H9 (cell line): ENCODE data around the gene PPP4R2. TPM values are rescaled to one million over a fixed set of nuclear protein-coding genes. Genes with fewer than 3 reads are reported as not detected.

Experiments
- DNase-seq: peaks from one replicate; pipeline ENCODE4 v3.0.0-alpha.2; 2017
- H2AFZ ChIP-seq: one replicate; pipeline ENCODE4 v1.6.1; 2013; ENCODE audit warnings: mild to moderate bottlenecking, low read length, control low read depth, moderate library complexity
- H2AK5ac ChIP-seq: 2 replicates; pipeline ENCODE4 v1.6.1; 2013; ENCODE audit warnings: low read length, control low read depth, mixed read lengths; ENCODE audit not compliant: insufficient read length
- H2BK120ac ChIP-seq: one replicate; pipeline ENCODE4 v1.6.1; 2013; ENCODE audit warnings: low read depth, mild to moderate bottlenecking, low read length, control low read depth, inconsistent platforms; ENCODE audit not compliant: poor library complexity, severe bottlenecking
- H2BK12ac ChIP-seq: 2 replicates; pipeline ENCODE4 v1.6.1; 2013; ENCODE audit warnings: low read length, control low read depth, mixed read lengths, low read depth; ENCODE audit not compliant: insufficient read length
- H2BK15ac ChIP-seq: 2 replicates; pipeline ENCODE4 v1.6.1; 2013; ENCODE audit warnings: low read depth, low read length, control low read depth
- H2BK20ac ChIP-seq: one replicate; pipeline ENCODE4 v1.6.1; 2013; ENCODE audit warnings: low read depth, mild to moderate bottlenecking, low read length, control low read depth, inconsistent platforms; ENCODE audit not compliant: poor library complexity, severe bottlenecking
- H2BK5ac ChIP-seq: 2 replicates; pipeline ENCODE4 v1.6.1; 2013; ENCODE audit warnings: low read length, control low read depth, mixed read lengths; ENCODE audit not compliant: insufficient read length
- H3K14ac ChIP-seq: 2 replicates; pipeline ENCODE4 v1.6.1; 2013; ENCODE audit warnings: low read length, control low read depth; ENCODE audit not compliant: insufficient read depth
- H3K18ac ChIP-seq: 2 replicates; pipeline ENCODE4 v1.6.1; 2013; ENCODE audit warnings: low read depth, mild to moderate bottlenecking, mixed read lengths, low read length, control low read depth; ENCODE audit not compliant: insufficient read length
- H3K23ac ChIP-seq: 2 replicates; pipeline ENCODE4 v1.6.1; 2013; ENCODE audit warnings: low read length, control low read depth, mixed read lengths, low read depth; ENCODE audit not compliant: insufficient read length
- H3K23me2 ChIP-seq: 2 replicates; pipeline ENCODE4 v1.6.1; 2013; ENCODE audit warnings: low read depth, mild to moderate bottlenecking, mixed read lengths, low read length, control low read depth; ENCODE audit not compliant: insufficient read length, poor library complexity, severe bottlenecking
- H3K27ac ChIP-seq: 2 replicates; pipeline ENCODE4 v1.5.1; 2013; ENCODE audit warnings: low read length, control low read depth, mixed read lengths, low read depth; ENCODE audit not compliant: insufficient read length
- H3K27me3 ChIP-seq: 2 replicates; pipeline ENCODE4 v1.6.1; 2013; ENCODE audit warnings: low read length, control low read depth, inconsistent platforms; ENCODE audit not compliant: insufficient read depth
- H3K4ac ChIP-seq: 2 replicates; pipeline ENCODE4 v1.6.1; 2013; ENCODE audit warnings: low read depth, mild to moderate bottlenecking, control low read depth, inconsistent platforms, low read length, moderate library complexity
- H3K4me1 ChIP-seq: 2 replicates; pipeline ENCODE4 v1.6.1; 2013; ENCODE audit warnings: low read length, control low read depth, inconsistent platforms; ENCODE audit not compliant: insufficient read depth
- H3K4me2 ChIP-seq: 2 replicates; pipeline ENCODE4 v1.6.1; 2013; ENCODE audit warnings: low read length, control low read depth, mixed read lengths; ENCODE audit not compliant: insufficient read length, insufficient read depth
- H3K56ac ChIP-seq: 2 replicates; pipeline ENCODE4 v1.6.1; 2013; ENCODE audit warnings: low read depth, mild to moderate bottlenecking, mixed read lengths, low read length, control low read depth; ENCODE audit not compliant: insufficient read length
- H3K79me1 ChIP-seq: 2 replicates; pipeline ENCODE4 v1.6.1; 2013; ENCODE audit warnings: low read depth, mild to moderate bottlenecking, moderate library complexity, low read length, control low read depth, inconsistent platforms; ENCODE audit not compliant: insufficient read depth, poor library complexity, severe bottlenecking
- H3K79me2 ChIP-seq: 2 replicates; pipeline ENCODE4 v1.6.1; 2013; ENCODE audit warnings: low read length, control low read depth, inconsistent platforms; ENCODE audit not compliant: insufficient read depth
- H3K9ac ChIP-seq: 2 replicates; pipeline ENCODE4 v1.6.1; 2013; ENCODE audit warnings: low read length, control low read depth, mixed read lengths; ENCODE audit not compliant: insufficient read length; ENCODE audit errors: extremely low read depth
- H3K9me3 ChIP-seq: one replicate; pipeline ENCODE4 v1.6.1; 2013; ENCODE audit warnings: low read depth, low read length, inconsistent platforms; ENCODE audit not compliant: control insufficient read depth
- H3T11ph ChIP-seq: one replicate; pipeline ENCODE4 v1.6.1; 2013; ENCODE audit warnings: mild to moderate bottlenecking, low read length, control low read depth, inconsistent platforms
- H4K20me1 ChIP-seq: one replicate; pipeline ENCODE4 v1.6.1; 2013; ENCODE audit not compliant: control insufficient read depth, insufficient read length, insufficient read depth
- H4K5ac ChIP-seq: 2 replicates; pipeline ENCODE4 v1.6.1; 2013; ENCODE audit warnings: low read depth, mild to moderate bottlenecking, mixed read lengths, low read length, control low read depth; ENCODE audit not compliant: insufficient read length
- H4K8ac ChIP-seq: replicated peaks from 2 replicates; pipeline ENCODE4 v1.6.1; 2013; ENCODE audit warnings: low read length, control low read depth, mixed read lengths, low read depth; ENCODE audit not compliant: insufficient read length
- H4K91ac ChIP-seq: 2 replicates; pipeline ENCODE4 v1.6.1; 2013; ENCODE audit warnings: low read depth, mild to moderate bottlenecking, moderate library complexity, mixed read lengths, low read length, control low read depth; ENCODE audit not compliant: insufficient read length
- H3K27ac Mint-ChIP-seq, 3 experiments: 2 replicates in 2 of 3; 3 replicates in 1 of 3; pipeline ENCODE4 v1.8.0; 2020 to 2021; ENCODE audit warnings: mixed read lengths in 3 of 3, mild to moderate bottlenecking in 1 of 3, moderate library complexity in 1 of 3
- H3K27me3 Mint-ChIP-seq: 2 replicates; pipeline ENCODE4 v1.8.0; 2021; ENCODE audit warnings: low read depth, mild to moderate bottlenecking, moderate library complexity, mixed read lengths
- H3K36me3 Mint-ChIP-seq, 3 experiments: 2 replicates in 2 of 3; 3 replicates in 1 of 3; pipeline ENCODE4 v1.8.0; 2020 to 2021; ENCODE audit warnings: low read depth in 3 of 3, mixed read lengths in 3 of 3; ENCODE audit not compliant: insufficient read depth in 1 of 3
- H3K4me1 Mint-ChIP-seq, 2 experiments: 2 replicates each; pipeline ENCODE4 v1.8.0; 2020; ENCODE audit warnings: mixed read lengths in 2 of 2
- H3K4me3 Mint-ChIP-seq, 2 experiments: 2 replicates in 1 of 2; 3 replicates in 1 of 2; pipeline ENCODE4 v1.8.0; 2020 to 2021; ENCODE audit warnings: mild to moderate bottlenecking in 2 of 2, mixed read lengths in 2 of 2, moderate library complexity in 1 of 2
- H3K9me3 Mint-ChIP-seq, 2 experiments: 2 replicates in 1 of 2; 3 replicates in 1 of 2; pipeline ENCODE4 v1.8.0; 2020; ENCODE audit warnings: mild to moderate bottlenecking in 2 of 2, mixed read lengths in 2 of 2, moderate library complexity in 1 of 2
- CTCF ChIP-seq: fragments of 200-600 bp; sonication (generic); conservative IDR thresholded peaks from 3 replicates; pipeline ENCODE4 v1.8.0; 2021; ENCODE audit warnings: antibody characterized with exemption, mild to moderate bottlenecking
- WGBS: extraction: QIAGEN DNeasy Blood & Tissue Kit; methylation state at CpG from one replicate; pipeline ENCODE4 v1.1.7; 2013; ENCODE audit warnings: missing lambda C conversion rate, low lambda C conversion rate, mixed read lengths; ENCODE audit not compliant: insufficient read length; ENCODE audit errors: extremely low coverage; 5-methylcytosine and 5-hydroxymethylcytosine counted together
- total RNA-seq: library from RNA; stranded (reverse); gene quantifications from 2 replicates; pipeline ENCODE4 v1.2.1, GENCODE V29; 2021

PPP4R2 gene
- total RNA-seq, 1 experiment from 2014 or later = 132 TPM

- Histone ChIP-seq H4K20me1 (no peaks in the 10 kb centered on the region), H3K27me3 (no peaks in the 10 kb centered on the region), H3K4me1 (no peaks in the 10 kb centered on the region; the same call in 1 of the 2 replicates), H3K27ac (no peak overlapping the region), H2BK120ac (no peak overlapping the region), H3K79me1 (no peaks in the 10 kb centered on the region), H3T11ph (no peak overlapping the region), H3K79me2 (no peaks in the 10 kb centered on the region), H3K4me2 (no peak overlapping the region), H2AFZ (no peak overlapping the region), H4K8ac (no peak overlapping the region), H2BK20ac (no peak overlapping the region), H3K23me2 (no peaks in the 10 kb centered on the region), H3K9ac (no peak overlapping the region), H3K14ac (no peak overlapping the region), H3K23ac (no peak overlapping the region), H3K4ac (no peak overlapping the region), H4K5ac (no peak overlapping the region), H4K91ac (no peak overlapping the region), H3K56ac (no peak overlapping the region), H2BK12ac (no peak overlapping the region), H2AK5ac (no peak overlapping the region), H3K18ac (no peak overlapping the region), H2BK15ac (no peak overlapping the region), H3K9me3 (no peaks in the 10 kb centered on the region), H2BK5ac (no peak overlapping the region)
- Mint-ChIP-seq H3K4me1 (peaks cover 6 to 9% of the 10 kb centered on the region in 2 experiments), H3K36me3 (no peaks in the 10 kb centered on the region), H3K27me3 (no peaks in the 10 kb centered on the region), H3K4me3 (no peak overlapping the region), H3K9me3 (no peaks in the 10 kb centered on the region), H3K27ac (no peak overlapping the region)
- no peak for DNase-seq
- WGBS = no CpG with 5 or more reads among the region's 4 CpGs
- no peak for TF ChIP-seq CTCF
Measured at GRCh38 chr3:72961752-72962151, 34.9 kb upstream of the PPP4R2 start.
